K562 (cell line): Measurements from ENCODE around the gene HJV. TPM values are rescaled to one million over a fixed set of nuclear protein-coding genes. Genes with fewer than 3 reads are reported as not detected.

Source experiments
- BACH1 ChIP-seq: fragments of 200-800 bp; sonication (Bioruptor generic); IDR thresholded peaks from 2 replicates; pipeline ENCODE4 v1.6.1; 2016; ENCODE audit warnings: missing genetic modification characterization, missing compliant biosample characterization
- EP400 ChIP-seq: fragments of 450-650 bp; IDR thresholded peaks from 2 replicates; pipeline ENCODE4 v1.6.1; 2017; ENCODE audit warnings: antibody characterized with exemption, mild to moderate bottlenecking, moderate library complexity
- HEY1 ChIP-seq: fragments of 250-450 bp; sonication (Bioruptor Pico); IDR thresholded peaks from 2 replicates; pipeline ENCODE4 v1.5.0; 2020; ENCODE audit warnings: mild to moderate bottlenecking, moderate library complexity, borderline replicate concordance
- KHSRP ChIP-seq: fragments of 450-650 bp; IDR thresholded peaks from 2 replicates; pipeline ENCODE4 v1.6.1; 2017
- LARP7 ChIP-seq: fragments of 450-650 bp; IDR thresholded peaks from 2 replicates; pipeline ENCODE4 v1.6.1; 2016
- POU5F1 ChIP-seq: fragments of 150-350 bp; IDR thresholded peaks from 2 replicates; pipeline ENCODE4 v1.6.1; 2014; ENCODE audit warnings: borderline replicate concordance, low read length, low read depth, mild to moderate bottlenecking; ENCODE audit not compliant: partially characterized antibody
- RBM34 ChIP-seq: fragments of 200-400 bp; formaldehyde crosslinking; IDR thresholded peaks from 2 replicates; pipeline ENCODE4 v1.6.1; 2018; ENCODE audit warnings: low read length, borderline replicate concordance; ENCODE audit not compliant: insufficient read depth
- TEAD4 ChIP-seq, 2 experiments: sonication (generic) in 1 of 2; formaldehyde crosslinking in 1 of 2; IDR thresholded peaks; 2 replicates each; pipeline versions ENCODE4 v1.6.1 to v1.8.0; 2012 to 2022; ENCODE audit warnings: borderline replicate concordance in 1 of 2, inconsistent platforms in 1 of 2, low read length in 1 of 2, mild to moderate bottlenecking in 1 of 2, missing genetic modification reagents in 1 of 2
- ZNF143 ChIP-seq: sonication (generic); formaldehyde crosslinking; IDR thresholded peaks from 2 replicates; pipeline ENCODE4 v1.9.0; 2022; ENCODE audit warnings: mild to moderate bottlenecking, missing genetic modification reagents
- ZNF347 ChIP-seq: fragments of 450-650 bp; formaldehyde crosslinking; IDR thresholded peaks from 2 replicates; pipeline ENCODE4 v1.4.0; 2020; ENCODE audit warnings: low read depth, mild to moderate bottlenecking, moderate library complexity
- ZNF398 ChIP-seq: fragments of 250-450 bp; sonication (Bioruptor Pico); IDR thresholded peaks from 2 replicates; pipeline ENCODE4 v1.8.0; 2021; ENCODE audit warnings: moderate library complexity, mild to moderate bottlenecking, inconsistent platforms
- ZNF41 ChIP-seq: fragments of 250-450 bp; sonication (Bioruptor Pico); conservative IDR thresholded peaks from 2 replicates; pipeline ENCODE4 v1.4.0; 2020; ENCODE audit warnings: mild to moderate bottlenecking
- ZNF639 ChIP-seq, 2 experiments: fragments of 200-800 bp in 1 of 2; sonication (Bioruptor generic) in 1 of 2; sonication (generic) in 1 of 2; formaldehyde crosslinking in 1 of 2; IDR thresholded peaks in 1 of 2; conservative IDR thresholded peaks in 1 of 2; 2 replicates each; pipeline versions ENCODE4 v1.5.0 to v1.6.1; 2016 to 2020; ENCODE audit warnings: missing compliant biosample characterization in 1 of 2, missing genetic modification characterization in 1 of 2, missing genetic modification reagents in 1 of 2
- ZNF764 ChIP-seq: fragments of 250-450 bp; sonication (Bioruptor Pico); IDR thresholded peaks from 2 replicates; pipeline ENCODE4 v1.4.0; 2020; ENCODE audit warnings: low read depth, mild to moderate bottlenecking, moderate library complexity
- polyA plus RNA-seq, 8 experiments: library from polyadenylated mRNA; depleted of rRNA in 4 of 8; stranded (reverse) in 5 of 8; unstranded in 3 of 8; fragments of >200 nt; fragmentation: Nextera tagmentation in 2 of 8; fragmentation: Illumina TruSeq in 1 of 8; extraction: Ambion mirVana in 2 of 8; extraction: Trizol in 1 of 8; gene quantifications; 2 replicates each; pipeline versions ENCODE4 v1.2.1 to v1.2.3, GENCODE V29; 2011 to 2014; ENCODE audit warnings: inconsistent platforms in 1 of 8, missing spikeins in 1 of 8
- total RNA-seq, 7 experiments: library from RNA; depleted of rRNA in 6 of 7; stranded (reverse); fragments of >200 nt in 6 of 7; fragmentation: Illumina TruSeq in 2 of 7; extraction: Trizol in 2 of 7; gene quantifications; 2 replicates each; pipeline versions ENCODE4 v1.2.1 to v1.2.3, GENCODE V29; 2011 to 2021; ENCODE audit warnings: low replicate concordance in 1 of 7

HJV gene
- total and polyA plus RNA-seq, 9 of the 15 experiments (the other 6 are each of a cell fraction or from before 2014, with no cell fraction given): 1.0 to 6.6 (median 2.4) TPM

GRCh38 chr1:145985502-145986439 lies 35.8 kb downstream of the HJV start (continued):
- TF ChIP-seq POU5F1: no peak
- no peak for TF ChIP-seq ZNF41
- no peak for TF ChIP-seq RBM34
- TF ChIP-seq EP400: peak; percentile 22; the same call in 1 of the 2 replicates
- TF ChIP-seq TEAD4 (IDR thresholded peaks at IDR 0.05; ENCODE audit: low read length): no peak; the same call in 1 of the 2 replicates
- TF ChIP-seq TEAD4 (CRISPR knock-in tag; IDR thresholded peaks at IDR 0.05; ENCODE audit: borderline replicate concordance): no peak
- TF ChIP-seq ZNF398: no peak
- TF ChIP-seq ZNF764 (CRISPR knock-in tag): no peak
- TF ChIP-seq HEY1: no peak
- TF ChIP-seq BACH1: no peak
- TF ChIP-seq ZNF143 (CRISPR knock-in tag): no peak
- TF ChIP-seq ZNF347 (CRISPR knock-in tag): no peak
- TF ChIP-seq LARP7: no peak
- peak in 1 of 2 experiments; percentile 50; a peak in 1 of 4 replicates for TF ChIP-seq ZNF639 (CRISPR knock-in tag; conservative IDR thresholded peaks at IDR 0.05 in 1 of 2, IDR thresholded peaks at IDR 0.05 in 1 of 2)
- no peak for TF ChIP-seq KHSRP
